ENCODE measurements around the gene ITGA8.
"Not testable (repeated sequence)": the region's sequence is repeated elsewhere in the genome, so short reads cannot be mapped to it uniquely, and the experiment has no call there.

Gene ITGA8

GRCh38 chr10:15719899-15720634 lies at the start of gene ITGA8:
Gene ITGA8 (minus strand): TSS chr10:15719922. CDS start chr10:15719771, 151 bp downstream.
- Histone ChIP-seq H3K36me3 (no peaks in the 10 kb centered on the region), H3K4me1 (peaks cover 0 to 66% (median 21%) of the 10 kb centered on the region in 4 donors), H3K4me3 (peak within 1 kb of the TSS; percentile 85 to 97), H3K9me3 (no peaks in the 10 kb centered on the region), H3K27me3 (no peaks in the 10 kb centered on the region), H3K27ac (peak within 1 kb of the TSS; percentile 94 to 95)
- peak; percentile 67 to 70 for TF ChIP-seq CTCF (IDR thresholded peaks at IDR 0.05)
- DNase-seq: peak in 1 of 2 donors; percentile 85
- intact Hi-C loops (cut with DNase I; ENCODE audit: low total_unique reads): loop anchor here (5.0 kb wide), 3 partner anchors 102 to 288 kb away; no protein-coding TSS in a partner anchor

DNA sequence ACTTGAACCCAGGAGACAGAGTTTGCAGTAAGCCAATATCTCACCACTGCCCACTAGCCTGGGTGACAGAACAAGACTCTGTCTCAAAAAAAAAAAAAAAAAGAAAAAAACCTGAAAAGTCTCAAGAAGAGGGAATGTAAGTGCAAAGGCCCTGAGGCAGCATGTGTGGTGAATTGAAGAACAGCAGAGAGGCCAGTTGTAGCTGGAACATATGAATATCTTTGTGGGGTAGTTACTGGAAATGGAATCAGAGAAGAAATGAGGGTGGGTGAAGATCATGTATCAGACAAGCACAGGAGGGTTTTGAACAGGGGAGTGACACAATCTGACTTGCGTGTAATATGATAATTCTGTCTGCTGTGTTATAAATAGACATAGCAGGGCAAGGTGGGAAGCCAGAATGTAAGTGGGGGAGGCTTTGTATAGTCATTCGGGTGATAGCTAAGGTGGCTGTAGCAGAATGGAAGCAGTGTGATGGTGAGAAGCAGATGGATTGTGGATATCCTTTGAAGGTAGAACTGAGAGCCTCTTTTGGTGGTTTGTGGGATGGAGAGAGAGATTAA lies 45.3 kb upstream of the ITGA8 start:
- intact Hi-C loops (cut with DNase I; ENCODE audit: low total_unique reads): no loop called here
- no peak for DNase-seq
- H3K4me3 ChIP-seq: no peak overlapping the region
- H3K27ac ChIP-seq: no peak overlapping the region
- TF ChIP-seq CTCF (IDR thresholded peaks at IDR 0.05): no peak
- H3K27me3 ChIP-seq: no peaks in the 10 kb centered on the region
- H3K9me3 ChIP-seq: no peaks in the 10 kb centered on the region
- no peaks in the 10 kb centered on the region for H3K36me3 ChIP-seq
- H3K4me1 ChIP-seq: no peaks in the 10 kb centered on the region

GRCh38 chr10:15763006-15763405 lies 43.3 kb upstream of the ITGA8 start:
- Histone ChIP-seq H3K36me3 (no peaks in the 10 kb centered on the region), H3K9me3 (no peaks in the 10 kb centered on the region), H3K4me1 (no peaks in the 10 kb centered on the region), H3K4me3 (no peak overlapping the region), H3K27ac (no peak overlapping the region), H3K27me3 (no peaks in the 10 kb centered on the region)
- intact Hi-C loops (cut with DNase I; ENCODE audit: low total_unique reads): no loop called here
- DNase-seq: no peak
- TF ChIP-seq CTCF (IDR thresholded peaks at IDR 0.05): no peak

GRCh38 chr10:15762239-15762638 lies 42.5 kb upstream of the ITGA8 start:
- H3K27ac ChIP-seq; H3K27me3 ChIP-seq; DNase-seq; H3K4me1 ChIP-seq; H3K36me3 ChIP-seq; H3K4me3 ChIP-seq; H3K9me3 ChIP-seq; intact Hi-C loops (cut with DNase I; ENCODE audit: low total_unique reads): not testable (repeated sequence)

GRCh38 chr10:15761224-15761623 lies 41.5 kb upstream of the ITGA8 start:
- H3K4me3 ChIP-seq; intact Hi-C loops (cut with DNase I; ENCODE audit: low total_unique reads); H3K4me1 ChIP-seq; DNase-seq; H3K27me3 ChIP-seq; H3K9me3 ChIP-seq; H3K27ac ChIP-seq; H3K36me3 ChIP-seq: not testable (repeated sequence)

GRCh38 chr10:15760681-15761080 lies 41.0 kb upstream of the ITGA8 start:
- Histone ChIP-seq H3K4me3 (no peak overlapping the region), H3K27ac (no peak overlapping the region), H3K9me3 (no peaks in the 10 kb centered on the region), H3K4me1 (no peaks in the 10 kb centered on the region), H3K27me3 (no peaks in the 10 kb centered on the region), H3K36me3 (no peaks in the 10 kb centered on the region)
- intact Hi-C loops (cut with DNase I; ENCODE audit: low total_unique reads): no loop called here
- DNase-seq: no peak
- TF ChIP-seq CTCF (IDR thresholded peaks at IDR 0.05): no peak
